Vagina (tissue), 2 donors: ENCODE results near the gene DUSP8. TPM values are rescaled to one million over a fixed set of nuclear protein-coding genes. Genes with fewer than 3 reads are reported as not detected.

Experiments
- DNase-seq, 2 donors: peaks; one replicate each; pipeline ENCODE4 v3.0.0-alpha.2; 2017; ENCODE audit errors: extremely low spot score in 2 of 2
- H3K27ac ChIP-seq: fragments of 200-600 bp; sonication (generic); one replicate; pipeline ENCODE4 v1.5.1; 2019
- H3K27me3 ChIP-seq: fragments of 200-600 bp; sonication (generic); one replicate; pipeline ENCODE4 v1.5.1; 2019
- H3K36me3 ChIP-seq, 2 donors: fragments of 200-600 bp; sonication (generic); one replicate each; pipeline ENCODE4 v1.5.1; 2017 to 2019
- H3K4me1 ChIP-seq: fragments of 200-600 bp; sonication (generic); one replicate; pipeline ENCODE4 v1.5.1; 2019
- H3K4me3 ChIP-seq, 2 donors: fragments of 200-600 bp; sonication (generic); 1 replicate in 1 of 2; 2 replicates in 1 of 2; pipeline ENCODE4 v1.5.1; 2016 to 2019
- H3K9me3 ChIP-seq: fragments of 200-600 bp; sonication (generic); one replicate; pipeline ENCODE4 v1.5.1; 2019
- POLR2A ChIP-seq, 2 donors: fragments of 450-650 bp; IDR thresholded peaks; one replicate each; pipeline ENCODE4 v1.6.1; 2017; ENCODE audit warnings: antibody characterized with exemption in 2 of 2, mild to moderate bottlenecking in 2 of 2, moderate library complexity in 2 of 2
- POLR2AphosphoS5 ChIP-seq, 2 donors: sonication (generic); formaldehyde crosslinking; IDR thresholded peaks; one replicate each; pipeline ENCODE4 v1.9.0; 2017; ENCODE audit warnings: antibody characterized with exemption in 2 of 2, mild to moderate bottlenecking in 2 of 2, low read depth in 1 of 2; ENCODE audit not compliant: insufficient read depth in 1 of 2
- intact Hi-C: fragments of 100-400 bp; cut with DNase I; formaldehyde crosslinking; loops from one replicate; pipeline ENCODE4 v1.15.1; 2023
- total RNA-seq: library from RNA; depleted of rRNA; stranded (reverse); fragments of >200 nt; gene quantifications from one replicate; pipeline ENCODE4 v1.2.3, GENCODE V29; 2016
- TF ChIP-seq, protein P1 (sequence below), 3 experiments: fragments of 450-650 bp in 2 of 3; fragments of 200-600 bp in 1 of 3; sonication (generic) in 1 of 3; IDR thresholded peaks; one replicate each; pipeline ENCODE4 v1.5.1; 2017 to 2019; ENCODE audit warnings: antibody characterized with exemption in 3 of 3, mild to moderate bottlenecking in 2 of 3, moderate library complexity in 2 of 3

The DUSP8 gene
- total RNA-seq, 1 donor from 2014 or later: 2.9 TPM

GRCh38 chr11:1530686-1531448 lies 41.2 kb downstream of the DUSP8 start:
- no peaks in the 10 kb centered on the region for H3K9me3 ChIP-seq
- no peaks in the 10 kb centered on the region for H3K27me3 ChIP-seq
- H3K4me3 ChIP-seq: no peak overlapping the region
- H3K27ac ChIP-seq: peak overlapping the region; percentile 38
- intact Hi-C loops: no loop called here
- no peaks in the 10 kb centered on the region for H3K36me3 ChIP-seq
- TF ChIP-seq POLR2A (IDR thresholded peaks at IDR 0.05) (no peak), POLR2AphosphoS5 (IDR thresholded peaks at IDR 0.05; ENCODE audit: insufficient read depth in 1 of 2, low read depth in 1 of 2) (peak in 1 of 2 donors; percentile 15)
- H3K4me1 ChIP-seq: peaks cover 91% of the 10 kb centered on the region
- DNase-seq: no peak

GRCh38 chr11:1529774-1530173 lies 42.3 kb downstream of the DUSP8 start:
- H3K4me1 ChIP-seq: peaks cover 80% of the 10 kb centered on the region

GRCh38 chr11:1529286-1529685 lies 42.8 kb downstream of the DUSP8 start:
- no peak for TF ChIP-seq POLR2AphosphoS5 (IDR thresholded peaks at IDR 0.05; ENCODE audit: insufficient read depth in 1 of 2, low read depth in 1 of 2)
- no peak for TF ChIP-seq POLR2A (IDR thresholded peaks at IDR 0.05)
- TF ChIP-seq, protein P1, sequence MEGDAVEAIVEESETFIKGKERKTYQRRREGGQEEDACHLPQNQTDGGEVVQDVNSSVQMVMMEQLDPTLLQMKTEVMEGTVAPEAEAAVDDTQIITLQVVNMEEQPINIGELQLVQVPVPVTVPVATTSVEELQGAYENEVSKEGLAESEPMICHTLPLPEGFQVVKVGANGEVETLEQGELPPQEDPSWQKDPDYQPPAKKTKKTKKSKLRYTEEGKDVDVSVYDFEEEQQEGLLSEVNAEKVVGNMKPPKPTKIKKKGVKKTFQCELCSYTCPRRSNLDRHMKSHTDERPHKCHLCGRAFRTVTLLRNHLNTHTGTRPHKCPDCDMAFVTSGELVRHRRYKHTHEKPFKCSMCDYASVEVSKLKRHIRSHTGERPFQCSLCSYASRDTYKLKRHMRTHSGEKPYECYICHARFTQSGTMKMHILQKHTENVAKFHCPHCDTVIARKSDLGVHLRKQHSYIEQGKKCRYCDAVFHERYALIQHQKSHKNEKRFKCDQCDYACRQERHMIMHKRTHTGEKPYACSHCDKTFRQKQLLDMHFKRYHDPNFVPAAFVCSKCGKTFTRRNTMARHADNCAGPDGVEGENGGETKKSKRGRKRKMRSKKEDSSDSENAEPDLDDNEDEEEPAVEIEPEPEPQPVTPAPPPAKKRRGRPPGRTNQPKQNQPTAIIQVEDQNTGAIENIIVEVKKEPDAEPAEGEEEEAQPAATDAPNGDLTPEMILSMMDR (IDR thresholded peaks at IDR 0.05): no peak
- intact Hi-C loops: no loop called here
- H3K4me1 ChIP-seq: peaks cover 76% of the 10 kb centered on the region
- DNase-seq: no peak
- H3K4me3 ChIP-seq: no peak overlapping the region
- no peaks in the 10 kb centered on the region for H3K9me3 ChIP-seq
- H3K27ac ChIP-seq: no peak overlapping the region
- H3K36me3 ChIP-seq: no peaks in the 10 kb centered on the region
- no peaks in the 10 kb centered on the region for H3K27me3 ChIP-seq

More at GRCh38 chr11:1529774-1530173, 42.3 kb downstream of the DUSP8 start:
- intact Hi-C loops: no loop called here
- no peak for TF ChIP-seq POLR2A (IDR thresholded peaks at IDR 0.05)
- TF ChIP-seq POLR2AphosphoS5 (IDR thresholded peaks at IDR 0.05; ENCODE audit: insufficient read depth in 1 of 2, low read depth in 1 of 2): no peak
- TF ChIP-seq, protein P1 (IDR thresholded peaks at IDR 0.05): no peak
- H3K27ac ChIP-seq: no peak overlapping the region
- H3K4me3 ChIP-seq: no peak overlapping the region
- DNase-seq: no peak
- H3K27me3 ChIP-seq: no peaks in the 10 kb centered on the region
- no peaks in the 10 kb centered on the region for H3K9me3 ChIP-seq
- no peaks in the 10 kb centered on the region for H3K36me3 ChIP-seq

DNA sequence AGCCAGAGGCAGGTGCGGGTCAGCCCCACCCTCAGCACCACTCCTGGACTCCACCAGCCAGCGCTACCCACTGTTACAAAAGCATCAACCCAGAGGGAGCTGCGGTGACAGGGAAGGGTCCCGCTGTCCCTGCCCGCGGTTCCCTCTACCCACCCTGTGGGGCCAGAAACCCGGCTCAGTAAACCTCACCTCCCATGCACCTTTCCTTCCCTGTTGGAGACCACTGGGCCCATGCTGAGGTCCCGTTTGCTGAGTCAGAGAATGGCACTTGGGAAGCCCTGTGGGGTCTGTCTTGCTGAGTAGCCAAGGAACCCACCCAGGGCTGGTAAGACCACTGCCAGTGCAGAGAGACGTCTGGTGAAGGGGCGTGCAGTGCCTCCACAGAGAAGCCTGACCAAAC lies 43.4 kb downstream of the DUSP8 start:
- H3K36me3 ChIP-seq: no peaks in the 10 kb centered on the region
- H3K27me3 ChIP-seq: no peaks in the 10 kb centered on the region
- TF ChIP-seq POLR2A (IDR thresholded peaks at IDR 0.05) (no peak), POLR2AphosphoS5 (IDR thresholded peaks at IDR 0.05; ENCODE audit: insufficient read depth in 1 of 2, low read depth in 1 of 2) (no peak)
- TF ChIP-seq, protein P1 (IDR thresholded peaks at IDR 0.05): no peak
- no peaks in the 10 kb centered on the region for H3K9me3 ChIP-seq
- no peak overlapping the region for H3K4me3 ChIP-seq
- H3K27ac ChIP-seq: no peak overlapping the region
- DNase-seq: no peak
- H3K4me1 ChIP-seq: peaks cover 76% of the 10 kb centered on the region
- intact Hi-C loops: no loop called here

DNA sequence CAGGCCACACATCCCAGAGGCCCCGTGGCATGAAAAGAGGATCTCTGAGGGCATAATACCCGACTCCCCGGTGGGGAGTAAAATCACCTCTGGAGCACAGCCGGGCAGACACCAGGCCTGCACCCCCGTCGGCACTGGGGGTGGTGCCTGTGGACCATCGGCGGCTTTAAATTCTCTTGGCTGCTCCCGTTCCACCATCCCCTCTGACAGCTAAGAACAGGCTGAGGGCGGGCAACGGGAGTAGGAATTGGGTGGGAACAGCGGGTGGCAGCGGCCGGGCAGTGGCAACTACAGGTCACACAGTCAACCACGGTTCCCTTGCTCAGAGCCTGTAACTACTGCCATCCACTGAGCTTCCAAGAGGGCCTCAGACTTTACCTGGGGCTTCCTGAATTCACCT lies 45.3 kb downstream of the DUSP8 start:
- TF ChIP-seq, protein P1 (IDR thresholded peaks at IDR 0.05): no peak
- TF ChIP-seq POLR2A (IDR thresholded peaks at IDR 0.05): no peak
- no peak for TF ChIP-seq POLR2AphosphoS5 (IDR thresholded peaks at IDR 0.05; ENCODE audit: insufficient read depth in 1 of 2, low read depth in 1 of 2)
- no peaks in the 10 kb centered on the region for H3K27me3 ChIP-seq
- H3K27ac ChIP-seq: no peak overlapping the region
- intact Hi-C loops: no loop called here
- no peak for DNase-seq
- H3K36me3 ChIP-seq: no peaks in the 10 kb centered on the region
- no peaks in the 10 kb centered on the region for H3K9me3 ChIP-seq
- H3K4me3 ChIP-seq: no peak overlapping the region
- H3K4me1 ChIP-seq: peaks cover 73% of the 10 kb centered on the region
